Duodenal mucosa (tissue), 2 donors: ENCODE measurements around the gene TRIM44.

Experiments
- H3K27ac ChIP-seq: one replicate; pipeline ENCODE4 v1.7.0; 2013; ENCODE audit warnings: low read depth, low read length
- H3K27me3 ChIP-seq, 2 donors: one replicate each; pipeline ENCODE4 v1.7.0; 2013; ENCODE audit warnings: low read length in 2 of 2, control low read depth in 1 of 2; ENCODE audit not compliant: insufficient read depth in 2 of 2, control insufficient read depth in 1 of 2
- H3K36me3 ChIP-seq, 2 donors: one replicate each; pipeline ENCODE4 v1.7.0; 2013; ENCODE audit warnings: low read length in 2 of 2, control low read depth in 1 of 2; ENCODE audit not compliant: insufficient read depth in 2 of 2, control insufficient read depth in 1 of 2
- H3K4me1 ChIP-seq, 2 donors: one replicate each; pipeline ENCODE4 v1.7.0; 2013; ENCODE audit warnings: low read length in 2 of 2, control low read depth in 1 of 2; ENCODE audit not compliant: insufficient read depth in 2 of 2, control insufficient read depth in 1 of 2
- H3K4me3 ChIP-seq, 2 donors: one replicate each; pipeline ENCODE4 v1.7.0; 2013; ENCODE audit warnings: low read length in 2 of 2, low read depth in 1 of 2
- H3K9ac ChIP-seq, 2 donors: one replicate each; pipeline ENCODE4 v1.7.0; 2013; ENCODE audit warnings: low read length in 2 of 2, low read depth in 1 of 2
- H3K9me3 ChIP-seq, 2 donors: one replicate each; pipeline ENCODE4 v1.7.0; 2013; ENCODE audit warnings: low read length in 2 of 2, control low read depth in 1 of 2; ENCODE audit not compliant: control insufficient read depth in 1 of 2

The TRIM44 gene

DNA sequence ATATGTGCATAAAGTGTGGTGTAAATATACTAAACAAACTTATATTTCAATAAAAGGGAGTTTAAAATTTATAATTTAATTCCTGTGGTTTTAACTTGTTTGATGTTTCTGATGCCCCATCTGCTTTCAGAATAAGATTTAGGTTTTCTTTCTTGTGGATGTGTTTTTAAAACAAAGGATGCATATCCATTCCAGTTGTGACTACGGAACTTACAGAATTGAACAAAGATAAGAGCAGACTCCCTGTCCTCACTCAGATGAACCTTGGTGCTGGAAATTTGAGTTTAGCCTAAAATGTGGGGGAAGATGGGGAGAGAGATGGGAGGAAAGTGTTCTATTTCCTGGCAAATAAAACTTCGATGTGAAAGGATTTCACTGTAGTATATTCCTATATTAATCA lies 41.8 kb upstream of the TRIM44 start:
- H3K4me3 ChIP-seq: no peak overlapping the region

DNA sequence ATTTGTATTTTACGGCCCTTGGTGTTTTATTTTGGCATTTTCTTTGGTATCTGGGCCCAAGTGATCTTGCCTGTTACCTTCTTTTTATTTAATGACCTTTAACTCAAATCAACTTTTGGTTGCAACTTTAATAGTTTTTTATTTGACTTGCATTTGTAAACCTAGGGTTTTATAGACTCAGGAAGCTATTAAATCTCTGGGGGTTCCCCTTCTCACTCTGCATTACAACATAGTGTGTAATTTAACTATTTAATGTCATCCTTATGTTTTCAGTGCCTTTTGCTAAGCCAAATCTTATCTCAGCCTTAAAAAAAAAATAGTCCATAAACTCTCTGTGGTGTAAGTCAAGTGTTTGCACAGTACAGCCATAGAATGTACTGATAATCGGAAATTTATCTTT lies 41.0 kb upstream of the TRIM44 start:
- Histone ChIP-seq H3K9me3 (no peaks in the 10 kb centered on the region), H3K27ac (no peak overlapping the region), H3K36me3 (no peaks in the 10 kb centered on the region), H3K4me3 (no peak overlapping the region), H3K9ac (no peak overlapping the region), H3K27me3 (peaks cover 57 to 65% of the 10 kb centered on the region in 2 donors), H3K4me1 (peaks cover 13 to 14% of the 10 kb centered on the region in 2 donors)

More for the DNA sequence above, 41.8 kb upstream of the TRIM44 start:
- H3K9ac ChIP-seq: no peak overlapping the region
- H3K9me3 ChIP-seq: no peaks in the 10 kb centered on the region
- no peaks in the 10 kb centered on the region for H3K36me3 ChIP-seq
- no peak overlapping the region for H3K27ac ChIP-seq
- peaks cover 13 to 14% of the 10 kb centered on the region in 2 donors for H3K4me1 ChIP-seq
- peaks cover 51 to 67% of the 10 kb centered on the region in 2 donors for H3K27me3 ChIP-seq

DNA sequence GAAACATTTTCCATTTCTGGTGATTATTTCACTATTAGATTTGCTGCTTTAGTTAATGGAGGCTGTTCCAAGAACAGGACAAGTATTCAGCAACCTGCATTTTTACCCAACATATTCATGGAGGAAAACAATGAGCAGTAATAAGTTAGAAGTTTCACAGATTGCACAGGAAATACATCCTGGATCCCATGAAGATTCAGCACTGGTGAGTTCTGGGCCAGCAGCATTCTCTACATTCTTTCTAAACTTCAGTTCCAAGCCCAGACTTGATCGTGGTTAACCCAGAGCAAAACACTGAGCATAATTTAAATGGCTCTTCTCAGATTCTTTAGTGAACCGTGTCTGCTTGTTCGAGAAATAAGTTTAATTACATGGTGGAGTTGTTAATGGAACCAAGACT lies 40.5 kb upstream of the TRIM44 start:
- no peak overlapping the region for H3K4me3 ChIP-seq
- no peaks in the 10 kb centered on the region for H3K9me3 ChIP-seq
- no peak overlapping the region for H3K9ac ChIP-seq
- no peaks in the 10 kb centered on the region for H3K36me3 ChIP-seq
- H3K27ac ChIP-seq: no peak overlapping the region
- peaks cover 13 to 14% of the 10 kb centered on the region in 2 donors for H3K4me1 ChIP-seq
- H3K27me3 ChIP-seq: peaks cover 57 to 67% of the 10 kb centered on the region in 2 donors

DNA sequence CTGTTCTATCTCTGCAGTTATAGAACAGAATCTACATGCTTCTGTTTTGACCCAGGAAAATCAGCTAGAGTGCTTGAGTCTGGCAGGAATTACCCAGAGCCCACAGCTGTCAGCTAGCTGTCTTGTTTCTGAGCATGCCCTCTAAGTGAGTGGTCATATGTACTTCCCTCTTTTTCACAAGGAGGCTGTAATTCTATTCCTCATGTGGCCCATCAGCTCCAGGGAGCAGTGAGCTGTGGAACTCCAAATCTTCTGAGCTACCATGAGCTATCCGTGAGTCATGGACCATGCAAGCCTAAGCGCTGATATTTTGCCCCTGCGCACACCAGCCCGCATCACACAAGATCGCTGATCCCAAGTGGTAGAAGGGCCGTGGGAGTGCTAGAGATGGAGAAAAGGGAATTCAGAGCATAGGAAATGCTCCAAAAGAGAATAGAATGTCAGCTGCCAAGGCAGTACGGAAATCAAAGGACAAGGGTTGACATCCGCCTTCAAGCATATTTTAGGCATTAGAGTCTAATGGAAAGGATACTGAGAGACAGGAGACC lies 38.9 kb upstream of the TRIM44 start:
- Histone ChIP-seq H3K9ac (no peak overlapping the region), H3K27ac (no peak overlapping the region), H3K9me3 (no peaks in the 10 kb centered on the region), H3K27me3 (peaks cover 49 to 60% of the 10 kb centered on the region in 2 donors), H3K36me3 (no peaks in the 10 kb centered on the region), H3K4me1 (peaks cover 9% of the 10 kb centered on the region in 2 donors), H3K4me3 (no peak overlapping the region)

DNA sequence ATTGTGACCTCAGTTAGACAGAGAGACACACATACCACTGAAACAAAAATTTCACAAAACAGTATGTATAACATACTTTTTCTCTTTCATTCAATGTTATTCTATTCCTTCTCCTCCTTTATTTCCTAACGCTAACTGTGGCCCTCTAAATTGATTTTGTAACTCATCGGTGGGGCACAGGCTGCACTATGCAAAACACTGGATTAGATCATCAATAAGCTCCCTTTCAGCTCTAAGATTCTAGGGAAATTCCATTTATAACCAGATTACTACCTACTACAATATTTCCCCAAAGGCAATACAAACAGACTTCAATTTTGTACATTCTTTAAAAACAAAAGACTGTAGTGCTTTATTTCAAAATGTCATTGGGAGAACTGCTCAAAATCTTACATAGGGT lies 38.3 kb upstream of the TRIM44 start:
- peaks cover 47 to 56% of the 10 kb centered on the region in 2 donors for H3K27me3 ChIP-seq
- H3K9ac ChIP-seq: no peak overlapping the region
- no peak overlapping the region for H3K27ac ChIP-seq
- no peaks in the 10 kb centered on the region for H3K9me3 ChIP-seq
- H3K4me3 ChIP-seq: no peak overlapping the region
- peaks cover 6% of the 10 kb centered on the region in 2 donors for H3K4me1 ChIP-seq
- H3K36me3 ChIP-seq: no peaks in the 10 kb centered on the region

DNA sequence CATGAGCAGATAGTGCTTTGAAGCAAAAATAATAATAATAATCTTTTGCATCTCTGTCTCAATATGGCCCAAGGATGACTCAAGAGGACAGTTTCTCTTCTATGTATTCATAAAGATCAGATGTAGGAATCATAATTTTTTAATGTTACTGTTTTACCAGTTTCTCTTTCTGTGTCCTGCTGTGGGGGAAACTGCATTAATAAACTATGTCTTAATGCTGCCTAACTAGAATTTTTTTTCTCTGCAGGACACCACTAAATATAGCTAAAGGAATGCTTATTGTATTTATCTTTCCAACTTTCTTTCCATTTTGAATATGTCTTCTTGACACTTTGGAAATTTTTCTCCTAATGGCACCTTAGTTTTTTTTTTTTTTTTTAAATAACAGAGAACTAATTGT lies 37.8 kb upstream of the TRIM44 start:
- H3K27ac ChIP-seq: no peak overlapping the region
- peaks cover 46 to 51% of the 10 kb centered on the region in 2 donors for H3K27me3 ChIP-seq
- no peak overlapping the region for H3K4me3 ChIP-seq
- H3K4me1 ChIP-seq: peaks cover 1% of the 10 kb centered on the region in 2 donors
- no peaks in the 10 kb centered on the region for H3K36me3 ChIP-seq
- no peak overlapping the region for H3K9ac ChIP-seq
- no peaks in the 10 kb centered on the region for H3K9me3 ChIP-seq

DNA sequence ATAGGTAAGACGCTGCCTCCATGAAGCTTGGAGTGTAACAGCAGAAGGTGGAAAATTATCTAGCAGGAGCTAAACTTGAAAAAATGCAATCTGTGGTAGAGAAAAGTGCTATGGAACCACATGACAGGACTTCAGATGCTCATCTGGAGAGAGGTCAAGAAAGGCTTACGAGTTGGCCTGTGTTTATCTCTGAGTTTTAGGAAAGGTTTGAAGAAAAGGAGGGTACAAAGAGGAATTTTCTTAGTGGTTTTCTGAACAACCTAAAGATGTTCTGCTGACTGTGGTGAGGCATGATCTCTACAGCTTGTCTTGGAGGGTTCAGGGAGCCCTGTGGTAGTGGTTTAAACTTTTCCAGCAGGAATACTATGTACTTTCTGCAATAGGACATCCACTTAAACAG lies 36.1 kb upstream of the TRIM44 start:
- no peak overlapping the region for H3K4me3 ChIP-seq
- H3K27ac ChIP-seq: no peak overlapping the region

DNA sequence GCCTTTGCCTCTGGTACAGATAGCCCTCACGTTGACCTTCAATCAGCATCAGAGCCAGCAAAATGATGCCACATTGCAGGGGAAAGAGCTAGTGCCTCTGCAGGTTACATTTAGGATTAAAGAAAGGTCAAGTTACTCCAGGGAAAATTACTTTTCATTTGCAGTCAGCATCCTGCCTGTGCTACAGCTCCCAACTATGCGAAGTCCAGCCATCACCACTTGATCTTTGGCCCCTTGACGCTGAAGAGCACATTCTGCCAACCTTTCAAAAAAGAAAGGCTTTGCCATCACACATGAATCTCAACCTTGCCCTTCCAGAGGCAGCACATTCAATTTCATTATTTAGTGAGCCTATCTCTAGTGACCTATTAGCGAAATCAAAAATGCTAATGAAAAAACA lies 33.1 kb upstream of the TRIM44 start:
- H3K9me3 ChIP-seq: no peaks in the 10 kb centered on the region
- H3K36me3 ChIP-seq: no peaks in the 10 kb centered on the region
- no peak overlapping the region for H3K9ac ChIP-seq
- peaks cover 17 to 30% of the 10 kb centered on the region in 2 donors for H3K27me3 ChIP-seq
- no peaks in the 10 kb centered on the region for H3K4me1 ChIP-seq
- H3K27ac ChIP-seq: no peak overlapping the region
- H3K4me3 ChIP-seq: no peak overlapping the region

More for the DNA sequence above, 36.1 kb upstream of the TRIM44 start:
- no peak overlapping the region for H3K9ac ChIP-seq
- no peaks in the 10 kb centered on the region for H3K36me3 ChIP-seq
- no peaks in the 10 kb centered on the region for H3K9me3 ChIP-seq
- H3K4me1 ChIP-seq: no peaks in the 10 kb centered on the region
- peaks cover 43% of the 10 kb centered on the region in 2 donors for H3K27me3 ChIP-seq

DNA sequence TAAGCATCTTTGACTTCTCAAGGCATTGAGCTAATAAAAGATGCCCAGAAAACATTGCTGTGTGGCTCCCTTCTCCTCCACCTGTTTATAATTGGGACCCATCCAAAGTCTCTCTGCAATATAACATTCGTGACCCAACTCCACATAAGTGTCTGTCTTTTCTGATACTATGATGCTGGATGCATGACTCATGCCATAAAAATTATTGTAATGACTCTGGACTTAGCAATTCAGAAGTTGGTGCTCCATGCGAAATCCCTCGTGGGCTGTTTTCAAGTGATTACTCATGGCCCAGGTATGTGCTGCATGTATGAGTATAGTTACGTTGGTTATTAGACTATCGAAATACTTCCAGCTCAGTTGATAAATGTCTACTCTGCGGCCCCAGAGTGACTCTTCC lies 32.7 kb upstream of the TRIM44 start:
- H3K4me3 ChIP-seq: no peak overlapping the region
- no peak overlapping the region for H3K9ac ChIP-seq
- no peaks in the 10 kb centered on the region for H3K4me1 ChIP-seq
- H3K27me3 ChIP-seq: peaks cover 17 to 30% of the 10 kb centered on the region in 2 donors
- no peaks in the 10 kb centered on the region for H3K9me3 ChIP-seq
- H3K36me3 ChIP-seq: no peaks in the 10 kb centered on the region
- H3K27ac ChIP-seq: no peak overlapping the region

DNA sequence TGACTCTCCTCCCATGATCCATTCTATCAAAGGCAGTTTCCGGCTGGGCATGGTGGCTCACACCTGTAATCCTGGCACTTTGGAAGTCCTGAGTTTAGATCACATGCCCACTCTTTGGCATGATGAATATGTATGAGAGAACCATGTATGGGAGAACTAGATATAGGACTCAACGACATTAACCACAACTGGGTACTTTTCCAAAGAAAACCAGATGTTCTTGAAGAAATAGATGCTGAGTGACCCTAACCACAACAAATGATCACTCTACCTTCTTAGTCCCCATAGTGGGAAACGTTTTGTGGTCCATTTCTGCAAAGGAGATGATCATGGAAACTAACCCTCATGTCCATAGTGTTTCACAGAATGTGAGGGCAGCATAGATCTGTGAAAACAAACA lies 30.7 kb upstream of the TRIM44 start:
- peaks cover 17 to 22% of the 10 kb centered on the region in 2 donors for H3K27me3 ChIP-seq

DNA sequence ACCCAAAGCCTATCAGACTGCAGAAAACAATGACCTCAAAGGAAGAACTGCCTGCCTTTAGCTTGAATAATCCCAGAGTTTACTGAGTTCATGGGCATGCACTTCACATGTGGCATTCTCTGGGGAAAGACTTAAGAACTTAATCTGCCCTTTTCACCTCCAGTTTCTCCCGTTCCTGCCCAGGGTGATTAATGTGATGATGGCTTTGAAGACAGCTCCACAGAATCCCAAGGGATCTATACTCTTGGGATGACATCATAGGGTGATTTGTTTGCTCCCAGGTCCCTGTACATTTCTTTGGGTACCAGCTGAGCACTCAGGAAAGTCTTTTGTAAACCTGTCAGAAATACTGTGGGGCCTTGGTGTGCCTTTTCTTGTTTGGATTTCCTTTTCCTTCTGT lies 30.3 kb upstream of the TRIM44 start:
- Histone ChIP-seq H3K27me3 (peaks cover 15 to 22% of the 10 kb centered on the region in 2 donors), H3K9ac (no peak overlapping the region), H3K4me1 (no peaks in the 10 kb centered on the region), H3K36me3 (no peaks in the 10 kb centered on the region), H3K4me3 (no peak overlapping the region), H3K9me3 (no peaks in the 10 kb centered on the region), H3K27ac (no peak overlapping the region)

More for the DNA sequence above, 30.7 kb upstream of the TRIM44 start:
- H3K9ac ChIP-seq: no peak overlapping the region
- H3K36me3 ChIP-seq: no peaks in the 10 kb centered on the region
- H3K4me1 ChIP-seq: no peaks in the 10 kb centered on the region
- no peak overlapping the region for H3K27ac ChIP-seq
- no peaks in the 10 kb centered on the region for H3K9me3 ChIP-seq
- H3K4me3 ChIP-seq: no peak overlapping the region
